OCI-LY3 (cell line): ENCODE results near the gene TMEM132D.

Source experiments
- EZH2phosphoT487 ChIP-seq: fragments of 200-600 bp; shearing (Covaris generic); IDR thresholded peaks from 2 replicates; pipeline ENCODE4 v1.6.1; 2018; ENCODE audit warnings: antibody characterized with exemption, mixed run types, low read depth
- TF ChIP-seq, protein P1 (sequence below): fragments of 200-600, 300-600 bp; sonication (generic); IDR thresholded peaks from 2 replicates; pipeline ENCODE4 v1.5.1; 2014; ENCODE audit warnings: antibody characterized with exemption, low read length, low read depth

- TF ChIP-seq, protein P1, sequence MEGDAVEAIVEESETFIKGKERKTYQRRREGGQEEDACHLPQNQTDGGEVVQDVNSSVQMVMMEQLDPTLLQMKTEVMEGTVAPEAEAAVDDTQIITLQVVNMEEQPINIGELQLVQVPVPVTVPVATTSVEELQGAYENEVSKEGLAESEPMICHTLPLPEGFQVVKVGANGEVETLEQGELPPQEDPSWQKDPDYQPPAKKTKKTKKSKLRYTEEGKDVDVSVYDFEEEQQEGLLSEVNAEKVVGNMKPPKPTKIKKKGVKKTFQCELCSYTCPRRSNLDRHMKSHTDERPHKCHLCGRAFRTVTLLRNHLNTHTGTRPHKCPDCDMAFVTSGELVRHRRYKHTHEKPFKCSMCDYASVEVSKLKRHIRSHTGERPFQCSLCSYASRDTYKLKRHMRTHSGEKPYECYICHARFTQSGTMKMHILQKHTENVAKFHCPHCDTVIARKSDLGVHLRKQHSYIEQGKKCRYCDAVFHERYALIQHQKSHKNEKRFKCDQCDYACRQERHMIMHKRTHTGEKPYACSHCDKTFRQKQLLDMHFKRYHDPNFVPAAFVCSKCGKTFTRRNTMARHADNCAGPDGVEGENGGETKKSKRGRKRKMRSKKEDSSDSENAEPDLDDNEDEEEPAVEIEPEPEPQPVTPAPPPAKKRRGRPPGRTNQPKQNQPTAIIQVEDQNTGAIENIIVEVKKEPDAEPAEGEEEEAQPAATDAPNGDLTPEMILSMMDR: no peak
- no peak for TF ChIP-seq EZH2phosphoT487
These were observed 740.4 kb downstream of the TMEM132D start for GRCh38 chr12:129163461-129163860.
